SJCRH30 (cell line): Measurements from ENCODE around the gene METTL25B. TPM values are rescaled to one million over a fixed set of nuclear protein-coding genes. Genes with fewer than 3 reads are reported as not detected.

Experiments used
- DNase-seq, 2 experiments: peaks; one replicate each; pipeline ENCODE4 v3.0.0-alpha.2; 2015 to 2020
- H3K27ac ChIP-seq: fragments of 250-450 bp; sonication (Bioruptor Pico); 2 replicates; pipeline ENCODE4 v1.5.1; 2020; ENCODE audit warnings: mild to moderate bottlenecking, moderate library complexity
- H3K27me3 ChIP-seq: fragments of 250-450 bp; sonication (Bioruptor Pico); 2 replicates; pipeline ENCODE4 v1.5.1; 2020; ENCODE audit warnings: mild to moderate bottlenecking, moderate library complexity
- H3K36me3 ChIP-seq: fragments of 250-450 bp; sonication (Bioruptor Pico); 2 replicates; pipeline ENCODE4 v1.5.1; 2020; ENCODE audit warnings: mild to moderate bottlenecking, moderate library complexity
- H3K4me1 ChIP-seq: fragments of 250-450 bp; sonication (Bioruptor Pico); 2 replicates; pipeline ENCODE4 v1.5.1; 2020; ENCODE audit warnings: mild to moderate bottlenecking, moderate library complexity
- H3K4me3 ChIP-seq: fragments of 250-450 bp; sonication (Bioruptor Pico); 2 replicates; pipeline ENCODE4 v1.5.1; 2020; ENCODE audit warnings: mild to moderate bottlenecking, moderate library complexity
- H3K9me3 ChIP-seq: fragments of 250-450 bp; sonication (Bioruptor Pico); replicated peaks from 2 replicates; pipeline ENCODE4 v1.5.1; 2020; ENCODE audit warnings: mild to moderate bottlenecking, moderate library complexity
- total RNA-seq: library from RNA; depleted of rRNA; stranded (reverse); fragments of >200 nt; shearing (Covaris generic); gene quantifications from 2 replicates; pipeline ENCODE4 v1.2.3, GENCODE V29; 2014

Gene METTL25B
- total RNA-seq, 1 experiment from 2014 or later = 8.6 TPM

DNA sequence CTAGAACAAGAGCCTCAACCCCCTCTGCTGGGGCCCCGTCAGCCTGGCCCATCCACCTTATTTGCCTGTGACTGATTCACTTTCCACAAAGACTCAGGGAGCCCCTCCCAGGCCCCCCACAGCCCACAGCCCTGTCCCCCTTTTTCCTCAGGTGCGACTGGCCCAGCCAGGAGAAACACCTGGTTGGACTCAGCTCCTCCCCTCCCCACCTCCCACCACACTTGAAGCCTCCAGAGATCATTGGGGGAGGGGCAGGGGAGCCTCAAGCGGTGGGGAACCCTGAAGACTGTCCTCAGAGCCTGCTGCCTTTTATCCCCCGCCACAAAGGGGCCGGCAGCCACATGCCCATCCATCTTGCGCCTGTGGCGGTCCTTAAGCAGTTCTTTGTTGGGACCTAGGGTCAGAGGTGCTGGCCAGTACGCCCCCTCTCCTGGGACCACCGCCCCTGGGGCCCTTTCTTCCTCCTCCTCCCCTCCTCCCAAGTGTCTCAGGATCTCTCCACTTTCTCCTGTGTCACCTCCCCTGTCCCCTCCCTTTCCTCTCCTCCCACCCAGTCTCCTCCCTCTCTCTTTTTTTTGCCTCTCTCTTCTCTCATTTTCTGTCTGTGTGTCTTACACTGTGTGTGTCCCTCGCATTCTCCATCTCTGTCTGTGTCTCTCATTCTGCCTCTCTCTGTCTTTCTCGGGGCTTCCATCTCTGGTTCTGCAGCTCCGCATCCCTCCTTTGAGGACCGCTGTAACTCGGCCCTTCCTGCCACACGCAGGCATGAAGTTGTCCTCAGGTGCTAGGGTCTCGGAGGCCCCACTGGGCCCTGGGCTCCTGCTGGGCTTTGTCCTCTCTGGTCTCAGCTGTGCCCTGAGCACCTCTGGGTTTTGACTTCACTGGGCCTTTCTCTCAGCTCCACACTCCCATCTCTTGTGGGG is 35.1 kb upstream of the METTL25B start:
- Histone ChIP-seq H3K36me3 (no peaks in the 10 kb centered on the region), H3K27ac (no peak overlapping the region), H3K9me3 (no peaks in the 10 kb centered on the region), H3K4me3 (no peak overlapping the region), H3K4me1 (peaks cover 40% of the 10 kb centered on the region), H3K27me3 (peaks cover 11% of the 10 kb centered on the region; the same call in 1 of the 2 replicates)
- DNase-seq = peak; percentile 25 to 29

DNA sequence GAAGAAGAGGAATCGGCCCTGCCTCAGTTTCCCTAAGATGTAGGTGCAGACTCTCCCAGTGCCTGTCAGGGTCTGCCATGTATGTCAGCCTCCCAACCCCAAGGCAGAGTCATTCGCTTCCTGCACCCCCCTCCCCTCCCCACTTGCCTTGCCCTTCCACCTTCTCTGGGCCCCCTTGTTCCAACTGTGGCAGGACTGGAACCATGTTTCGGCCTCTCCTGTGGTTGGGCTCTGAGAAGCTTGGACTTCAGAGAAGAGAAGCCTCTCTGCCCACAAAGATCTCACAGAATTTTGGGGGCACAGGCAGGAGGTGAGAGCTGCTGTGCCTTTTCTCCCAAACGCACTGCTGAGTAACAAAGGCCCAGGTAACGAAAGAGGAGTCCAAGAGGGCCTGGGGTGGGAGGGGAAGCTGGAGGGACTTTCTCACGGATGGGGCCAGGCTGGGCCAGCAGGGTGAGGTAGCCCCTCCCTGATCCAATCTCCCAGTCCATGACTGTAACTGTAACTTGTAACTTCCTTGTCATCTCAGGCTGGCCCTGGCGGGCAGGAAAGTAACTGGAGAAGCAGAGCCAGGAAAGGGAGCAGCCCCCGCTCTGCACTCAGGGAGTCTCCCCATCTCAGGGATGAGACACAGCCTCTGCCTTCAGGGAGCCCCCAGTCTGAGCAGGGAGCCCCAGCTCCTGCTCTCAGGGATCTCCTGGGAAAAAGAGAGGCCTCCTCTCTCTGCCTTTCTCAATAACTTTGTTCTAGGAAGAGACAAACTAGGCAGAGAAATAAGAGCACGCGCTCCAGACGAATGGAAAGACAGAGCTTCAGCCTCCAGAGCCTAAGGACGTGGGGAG is 34.2 kb upstream of the METTL25B start:
- DNase-seq = peak in 1 of 2 experiments; percentile 41
- peaks cover 40% of the 10 kb centered on the region for H3K4me1 ChIP-seq
- no peaks in the 10 kb centered on the region for H3K9me3 ChIP-seq
- H3K4me3 ChIP-seq = no peak overlapping the region
- peaks cover 11% of the 10 kb centered on the region; the same call in 1 of the 2 replicates for H3K27me3 ChIP-seq
- H3K27ac ChIP-seq = no peak overlapping the region
- H3K36me3 ChIP-seq = no peaks in the 10 kb centered on the region

DNA sequence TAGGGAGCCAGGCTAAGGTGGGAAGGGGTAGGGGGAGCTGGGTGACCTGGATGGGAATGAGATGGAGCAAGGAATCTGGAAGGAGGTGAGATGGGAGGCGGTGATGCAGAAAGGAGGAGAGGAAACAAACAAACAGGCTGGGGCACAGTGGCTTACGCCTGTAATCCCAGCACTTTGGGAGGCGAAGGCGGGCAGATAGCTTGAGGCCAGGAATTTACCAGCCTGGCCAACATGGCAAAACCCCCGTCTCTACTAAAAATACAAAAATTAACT is 33.6 kb upstream of the METTL25B start:
- Histone ChIP-seq H3K27ac (no peak overlapping the region), H3K4me1 (peaks cover 39% of the 10 kb centered on the region)
- DNase-seq = no peak

DNA sequence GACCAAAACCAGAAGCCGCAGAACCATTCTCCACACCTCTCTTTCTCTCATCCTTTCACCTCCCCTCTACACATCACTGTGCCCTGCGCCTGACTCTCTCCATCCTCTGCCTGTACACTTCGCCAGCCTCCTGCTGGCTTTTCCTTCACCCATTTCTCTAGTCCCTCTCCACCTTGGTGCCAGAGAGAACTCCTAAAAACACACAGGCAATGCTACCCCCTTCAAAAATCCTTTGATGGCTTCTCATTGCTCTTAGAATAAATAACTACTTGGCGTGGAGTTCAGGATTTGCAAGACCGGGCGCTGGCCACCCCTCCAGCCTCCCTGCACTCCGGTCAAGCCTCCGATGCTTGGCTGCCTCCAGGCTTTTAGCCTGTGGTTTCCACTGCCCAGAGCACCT is 31.5 kb upstream of the METTL25B start:
- DNase-seq = no peak
- Histone ChIP-seq H3K4me3 (no peak overlapping the region), H3K9me3 (no peaks in the 10 kb centered on the region), H3K36me3 (no peaks in the 10 kb centered on the region), H3K27ac (no peak overlapping the region), H3K27me3 (peaks cover 8% of the 10 kb centered on the region; the same call in 1 of the 2 replicates), H3K4me1 (peaks cover 20% of the 10 kb centered on the region)

More for the DNA sequence above, 33.6 kb upstream of the METTL25B start:
- Histone ChIP-seq H3K4me3 (no peak overlapping the region), H3K36me3 (no peaks in the 10 kb centered on the region), H3K9me3 (no peaks in the 10 kb centered on the region), H3K27me3 (peaks cover 11% of the 10 kb centered on the region; the same call in 1 of the 2 replicates)

DNA sequence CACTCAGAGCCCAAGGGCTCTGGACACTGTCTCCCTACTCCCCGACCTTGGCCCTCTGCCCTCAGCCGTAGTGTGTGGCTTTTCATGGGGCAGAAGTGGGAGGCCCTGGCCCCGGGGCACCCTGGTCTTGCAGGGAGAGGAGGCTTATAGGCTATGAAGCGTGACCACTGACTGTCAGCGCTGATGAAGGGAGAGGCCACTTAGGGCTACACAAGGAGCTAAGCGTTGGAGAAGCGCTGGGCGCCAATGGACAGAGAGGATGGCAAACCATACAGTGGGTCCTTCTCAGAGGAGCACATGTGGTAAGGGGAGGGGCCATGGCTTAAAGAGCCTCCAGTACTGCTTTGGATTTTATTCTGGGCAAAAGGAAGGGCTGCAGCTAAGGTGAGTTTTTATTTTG is 30.8 kb upstream of the METTL25B start:
- no peaks in the 10 kb centered on the region for H3K36me3 ChIP-seq
- 0 out of 2 replicates have a peak, but pooled peaks cover under 1% of the 10 kb centered on the region for H3K27me3 ChIP-seq
- H3K9me3 ChIP-seq = no peaks in the 10 kb centered on the region
- H3K4me1 ChIP-seq = peaks cover 12% of the 10 kb centered on the region
- H3K4me3 ChIP-seq = no peak overlapping the region
- peak; percentile 13 to 37 for DNase-seq
- no peak overlapping the region for H3K27ac ChIP-seq

DNA sequence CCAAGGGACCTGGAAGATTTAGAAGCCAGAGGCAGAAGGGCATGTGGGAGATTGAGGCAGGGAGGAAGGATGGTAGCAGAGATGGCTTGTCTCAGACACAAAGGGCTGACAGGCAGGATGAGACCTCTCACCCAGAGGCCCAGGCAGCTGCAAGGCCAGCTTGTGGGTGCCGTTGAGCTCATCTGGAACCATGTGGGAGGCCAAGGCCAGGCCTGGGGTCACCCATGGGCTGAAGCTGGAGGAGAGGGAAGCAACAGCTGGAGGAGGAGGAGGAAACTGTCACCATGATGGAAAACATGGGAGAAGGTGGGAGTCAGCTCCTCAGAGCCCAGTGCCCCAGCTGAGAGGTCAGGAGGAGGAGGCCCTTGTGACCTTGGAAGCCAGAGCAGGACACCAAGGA is 29.3 kb upstream of the METTL25B start:
- no peak overlapping the region for H3K4me3 ChIP-seq
- H3K9me3 ChIP-seq = no peaks in the 10 kb centered on the region
- H3K27me3 ChIP-seq = peaks cover 8% of the 10 kb centered on the region
- DNase-seq = no peak
- peaks cover 11% of the 10 kb centered on the region for H3K4me1 ChIP-seq
- no peaks in the 10 kb centered on the region for H3K36me3 ChIP-seq
- H3K27ac ChIP-seq = no peak overlapping the region

DNA sequence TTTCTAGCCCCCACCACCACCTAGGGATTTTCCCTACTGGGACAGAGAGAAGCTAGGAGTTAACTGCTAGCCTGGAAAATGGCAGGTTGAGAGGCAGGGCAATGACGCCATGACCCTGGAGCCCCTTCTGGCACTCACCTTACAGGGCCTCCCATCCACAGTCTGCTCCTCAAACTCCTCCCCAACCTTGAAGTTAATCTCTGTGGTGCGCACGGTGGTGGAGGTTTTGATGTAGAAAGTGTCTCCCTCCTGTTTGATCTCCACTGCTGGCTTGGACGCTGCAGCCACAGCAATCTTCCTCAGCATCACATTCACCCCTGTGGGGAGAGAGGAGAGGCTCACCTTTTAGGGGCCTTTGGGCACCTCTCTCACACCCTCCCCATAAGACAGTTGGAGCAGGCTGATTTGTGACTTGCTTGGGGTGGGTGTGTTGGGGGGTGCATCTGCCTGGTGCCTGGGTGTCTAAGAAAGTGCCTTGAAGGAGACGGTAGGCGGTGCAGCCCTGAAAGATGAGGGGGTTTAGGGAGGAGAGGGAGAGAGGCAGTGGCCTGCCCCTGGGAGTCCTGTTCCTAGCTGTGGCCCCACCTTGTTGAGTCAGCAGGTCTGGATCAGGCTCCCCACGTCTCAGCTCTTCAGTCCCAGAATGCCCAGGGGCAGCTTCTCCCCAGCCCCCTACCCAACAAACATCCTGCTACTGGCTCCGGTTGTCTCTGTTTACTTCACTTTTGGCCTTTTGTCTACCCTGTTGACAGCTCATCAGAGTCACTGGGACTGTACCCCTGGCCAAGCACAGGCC is 27.3 kb upstream of the METTL25B start:
- Histone ChIP-seq H3K4me1 (peaks cover 23% of the 10 kb centered on the region), H3K27ac (no peak overlapping the region)

DNA sequence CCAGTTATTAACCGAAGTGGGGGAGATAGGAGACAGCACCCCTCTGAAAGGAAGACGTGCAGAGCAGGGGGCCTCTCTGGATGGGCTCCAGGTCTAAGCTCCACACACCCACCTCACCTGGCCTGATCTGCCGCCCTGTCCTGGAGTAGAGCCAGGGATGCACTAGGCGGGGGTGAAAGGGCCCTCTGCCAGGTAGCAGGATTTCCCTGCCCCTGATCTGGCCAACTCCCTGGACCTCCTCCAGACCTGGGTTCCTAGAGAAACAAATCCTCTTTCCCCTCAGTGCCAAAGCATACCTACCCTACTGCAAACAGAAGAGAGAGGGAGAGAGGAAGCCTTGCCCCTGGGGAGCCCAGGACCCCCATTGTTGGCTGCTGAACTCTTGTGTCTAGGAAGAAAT is 24.9 kb upstream of the METTL25B start:
- no peaks in the 10 kb centered on the region for H3K36me3 ChIP-seq
- peaks cover 18% of the 10 kb centered on the region for H3K4me1 ChIP-seq
- DNase-seq = no peak
- no peaks in the 10 kb centered on the region for H3K9me3 ChIP-seq
- peaks cover 18% of the 10 kb centered on the region for H3K27me3 ChIP-seq
- H3K27ac ChIP-seq = no peak overlapping the region
- no peak overlapping the region for H3K4me3 ChIP-seq

More for the DNA sequence above, 27.3 kb upstream of the METTL25B start:
- Histone ChIP-seq H3K9me3 (no peaks in the 10 kb centered on the region), H3K36me3 (no peaks in the 10 kb centered on the region), H3K27me3 (peaks cover 18% of the 10 kb centered on the region), H3K4me3 (no peak overlapping the region)
- no peak for DNase-seq

DNA sequence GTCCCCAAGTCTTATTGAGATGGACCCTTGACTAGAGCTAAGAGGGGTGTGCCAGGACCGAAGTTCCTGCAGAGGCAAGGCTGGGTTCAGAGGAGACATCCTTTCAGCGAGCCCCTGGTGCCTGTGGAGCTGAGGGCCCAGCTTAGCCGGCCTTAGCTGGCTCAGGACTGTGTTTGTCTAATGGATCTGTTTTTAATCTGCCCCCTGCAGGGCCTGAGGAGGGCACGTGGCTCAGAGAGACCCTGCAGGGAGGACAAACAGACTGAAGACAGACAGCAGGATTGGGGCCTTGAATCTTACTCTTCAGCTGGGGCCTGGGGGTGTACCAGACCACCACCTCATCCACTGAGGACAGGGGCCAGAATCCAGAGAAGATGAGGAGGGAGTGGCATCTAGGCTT is 24.5 kb upstream of the METTL25B start:
- Histone ChIP-seq H3K27me3 (peaks cover 18% of the 10 kb centered on the region), H3K4me1 (peaks cover 18% of the 10 kb centered on the region), H3K9me3 (no peaks in the 10 kb centered on the region), H3K27ac (no peak overlapping the region), H3K36me3 (no peaks in the 10 kb centered on the region), H3K4me3 (no peak overlapping the region)
- DNase-seq = peak; percentile 18 to 34

DNA sequence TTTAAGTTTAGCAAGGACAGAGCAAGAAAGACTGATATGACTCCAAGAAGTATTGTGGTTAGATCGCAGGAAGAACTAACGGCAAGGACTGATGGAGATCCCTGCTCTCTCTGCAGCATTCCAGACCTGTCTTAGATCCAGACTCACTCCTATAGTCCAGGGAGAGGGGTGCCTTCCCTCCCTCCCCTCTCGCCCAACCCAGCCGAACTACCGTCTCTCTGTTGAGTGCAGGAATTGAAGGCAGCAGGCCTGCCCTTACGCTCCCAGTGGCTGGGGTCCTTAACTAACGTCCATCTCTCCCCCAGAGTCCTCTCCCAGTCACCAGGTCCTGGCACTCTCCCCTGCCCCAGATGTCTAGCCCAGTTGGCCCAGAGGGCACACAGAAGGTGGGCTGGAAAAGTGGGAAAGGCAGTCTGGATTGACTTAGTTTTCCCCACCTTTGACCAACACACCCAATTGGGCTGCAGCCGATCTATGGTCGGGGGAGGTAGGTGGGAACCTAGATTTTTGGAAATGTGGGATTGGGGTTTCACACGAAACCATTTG is 24.0 kb upstream of the METTL25B start:
- no peak overlapping the region for H3K4me3 ChIP-seq
- H3K9me3 ChIP-seq = no peaks in the 10 kb centered on the region
- H3K36me3 ChIP-seq = no peaks in the 10 kb centered on the region
- DNase-seq = no peak
- peaks cover 18% of the 10 kb centered on the region for H3K27me3 ChIP-seq
- H3K4me1 ChIP-seq = peaks cover 18% of the 10 kb centered on the region
- H3K27ac ChIP-seq = no peak overlapping the region

DNA sequence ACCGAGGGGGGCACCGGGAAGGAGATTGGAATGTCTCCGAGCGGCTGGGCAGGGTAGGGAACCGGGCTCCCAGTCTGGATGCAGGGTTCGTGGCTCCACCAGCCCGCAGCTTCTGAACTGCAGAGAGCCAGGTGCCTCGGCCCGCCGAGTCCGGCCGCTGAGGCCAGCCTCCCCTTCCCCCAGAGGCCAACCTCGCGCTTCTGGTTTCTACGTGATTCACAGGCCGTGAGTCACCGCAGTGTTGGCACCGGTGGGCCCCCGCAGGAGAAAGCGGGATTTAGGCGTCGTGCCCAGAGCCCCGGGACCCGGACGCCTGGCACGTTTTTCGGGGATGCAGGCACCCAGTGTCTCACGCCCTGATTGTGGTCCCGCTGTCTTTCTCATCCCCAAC is 23.3 kb upstream of the METTL25B start:
- Histone ChIP-seq H3K4me1 (peaks cover 23% of the 10 kb centered on the region), H3K36me3 (no peaks in the 10 kb centered on the region), H3K27me3 (peaks cover 18% of the 10 kb centered on the region), H3K4me3 (peak overlapping the region; percentile 52), H3K9me3 (no peaks in the 10 kb centered on the region), H3K27ac (no peak overlapping the region)
- peak; percentile 35 to 37 for DNase-seq

DNA sequence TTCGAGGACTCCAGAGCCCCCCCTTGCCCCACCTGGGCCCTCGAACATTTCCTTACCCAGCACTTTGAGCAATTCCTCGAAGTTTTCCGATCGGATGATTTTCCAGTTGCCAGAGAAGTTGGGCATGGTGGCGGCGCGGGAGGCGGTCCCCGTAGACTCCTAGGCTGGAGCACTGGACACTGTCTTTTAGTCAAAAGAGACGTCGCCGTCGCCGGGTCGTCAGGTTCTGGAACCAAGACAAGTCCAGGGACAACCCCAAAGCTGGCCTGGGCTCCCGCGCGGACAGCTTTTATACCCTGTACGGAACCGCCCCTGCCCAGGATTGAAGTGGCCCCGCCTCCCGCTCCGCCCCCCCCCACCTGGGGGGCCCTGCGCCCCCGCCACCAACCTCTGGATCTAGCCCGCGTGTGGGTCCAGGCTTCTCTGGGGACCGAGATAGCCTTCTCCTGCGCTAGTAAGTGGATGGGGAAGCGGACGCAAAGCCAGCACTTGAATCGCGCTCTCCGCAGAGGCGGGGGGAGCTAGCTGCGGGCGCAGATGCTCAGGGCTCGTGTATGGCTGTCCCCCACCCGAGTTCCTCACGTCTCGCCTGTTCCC is 22.9 kb upstream of the METTL25B start, which contains the start of gene CRABP2:
TSS of gene CRABP2 (minus strand) at position 263 of the 597 bp plus-strand sequence. CDS start at position 126, 137 bp downstream.
- H3K4me1 ChIP-seq = peaks cover 25% of the 10 kb centered on the region
- H3K27me3 ChIP-seq = peaks cover 18% of the 10 kb centered on the region
- DNase-seq = no peak
- H3K4me3 ChIP-seq = peak within 1 kb of the TSS; percentile 52
- H3K27ac ChIP-seq = no peak within 1 kb of the TSS
- no peaks in the 10 kb centered on the region for H3K9me3 ChIP-seq
- H3K36me3 ChIP-seq = no peaks in the 10 kb centered on the region

DNA sequence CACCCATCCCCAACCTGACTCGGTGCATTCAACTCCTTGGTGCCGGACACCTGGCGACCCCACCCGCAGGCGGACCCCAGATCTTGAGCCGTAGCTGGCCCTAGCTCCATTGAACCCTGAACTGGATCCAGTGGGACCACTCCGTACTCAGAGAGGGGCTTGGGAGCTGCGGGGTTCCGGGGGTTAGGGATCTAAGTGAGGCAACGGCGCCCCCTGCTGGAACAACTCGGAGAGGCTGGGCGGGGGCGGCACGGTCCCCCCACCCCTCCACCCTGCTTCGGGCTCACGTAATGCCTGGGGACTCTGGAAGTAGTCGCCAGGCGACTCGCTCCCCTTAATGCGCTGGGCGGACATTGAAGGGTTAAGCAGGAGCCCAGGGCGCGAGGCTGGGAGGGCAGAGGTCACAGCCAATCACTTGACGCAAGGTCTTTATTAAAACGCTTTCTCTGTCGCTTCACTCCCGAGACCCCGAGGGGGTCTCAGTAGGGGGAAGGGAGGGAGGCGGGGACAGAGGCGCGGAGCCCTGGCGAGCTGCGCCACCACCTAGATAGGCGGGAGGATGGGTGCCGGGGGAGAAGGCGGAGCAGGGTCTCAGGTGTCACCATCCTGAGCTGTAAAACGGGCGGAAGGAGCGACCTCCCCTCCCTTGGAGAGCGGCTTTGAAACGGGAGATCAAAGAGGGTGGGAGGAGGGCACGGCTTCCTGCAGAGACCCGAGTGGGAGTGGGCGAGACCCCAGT is 22.2 kb upstream of the METTL25B start:
- Histone ChIP-seq H3K4me3 (peak overlapping the region; percentile 52), H3K27me3 (peaks cover 18% of the 10 kb centered on the region), H3K9me3 (no peaks in the 10 kb centered on the region), H3K36me3 (no peaks in the 10 kb centered on the region), H3K4me1 (peaks cover 25% of the 10 kb centered on the region), H3K27ac (no peak overlapping the region)
- peak; percentile 71 to 78 for DNase-seq
